HG02678 (cell line): ENCODE results near the gene PAPSS1.
A peak's percentile ranks its signal among the peaks of the same experiment; 100 is the strongest.
"Not testable (repeated sequence)": the region's sequence is repeated elsewhere in the genome, so short reads cannot be mapped to it uniquely, and the experiment has no call there.

Source experiments
- ATAC-seq: cut with Tn5 transposase; IDR thresholded peaks from one replicate; pipeline ENCODE4 v1.9.1; 2021; ENCODE audit warnings: mild to moderate bottlenecking, moderate library complexity; ENCODE audit not compliant: unreplicated experiment

PAPSS1 gene

DNA sequence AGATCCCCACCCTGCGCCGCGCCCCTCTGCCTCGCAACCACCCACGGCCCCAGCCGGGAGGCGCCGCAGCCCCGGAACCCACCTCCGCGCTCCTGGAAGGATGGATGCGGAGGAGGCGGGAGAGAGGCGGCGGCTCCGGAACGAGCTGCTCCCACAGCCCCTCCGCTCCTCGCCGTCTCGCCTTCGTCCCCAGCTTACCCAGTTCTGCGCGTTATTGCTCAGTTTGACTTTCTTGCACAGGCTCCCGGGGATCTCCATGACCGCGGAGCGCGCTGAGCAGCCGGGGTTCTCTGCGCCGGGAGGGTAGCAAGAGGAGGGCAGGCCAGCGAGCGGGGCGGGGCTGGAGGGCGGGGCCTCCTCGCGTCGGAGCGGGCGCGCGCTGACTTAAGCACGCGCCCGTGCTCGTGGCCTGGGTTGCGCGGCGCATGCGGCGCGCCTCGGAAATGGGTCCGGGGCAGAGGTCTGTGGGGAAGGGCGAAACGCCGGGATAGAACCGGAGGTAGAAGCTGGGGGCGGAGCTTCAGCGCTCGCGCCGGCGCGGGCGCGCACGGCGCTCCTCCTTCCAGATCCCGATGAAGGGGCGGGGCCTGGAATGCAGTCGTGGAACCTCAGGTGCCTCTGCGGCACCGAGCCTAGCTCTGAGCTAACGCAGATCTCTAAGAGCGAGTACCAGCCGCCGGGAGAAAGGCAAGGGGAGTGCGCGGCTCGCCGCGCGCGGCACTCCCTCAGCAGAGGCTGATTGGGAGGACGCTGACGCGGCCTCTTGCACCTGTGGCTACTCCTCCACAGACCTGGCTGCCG is at the start of gene PAPSS1:
Gene PAPSS1 (minus strand): TSS at position 313 of the 801 bp plus-strand sequence. CDS start 55 bp downstream, at position 258.
- peak; percentile 84 for ATAC-seq

DNA sequence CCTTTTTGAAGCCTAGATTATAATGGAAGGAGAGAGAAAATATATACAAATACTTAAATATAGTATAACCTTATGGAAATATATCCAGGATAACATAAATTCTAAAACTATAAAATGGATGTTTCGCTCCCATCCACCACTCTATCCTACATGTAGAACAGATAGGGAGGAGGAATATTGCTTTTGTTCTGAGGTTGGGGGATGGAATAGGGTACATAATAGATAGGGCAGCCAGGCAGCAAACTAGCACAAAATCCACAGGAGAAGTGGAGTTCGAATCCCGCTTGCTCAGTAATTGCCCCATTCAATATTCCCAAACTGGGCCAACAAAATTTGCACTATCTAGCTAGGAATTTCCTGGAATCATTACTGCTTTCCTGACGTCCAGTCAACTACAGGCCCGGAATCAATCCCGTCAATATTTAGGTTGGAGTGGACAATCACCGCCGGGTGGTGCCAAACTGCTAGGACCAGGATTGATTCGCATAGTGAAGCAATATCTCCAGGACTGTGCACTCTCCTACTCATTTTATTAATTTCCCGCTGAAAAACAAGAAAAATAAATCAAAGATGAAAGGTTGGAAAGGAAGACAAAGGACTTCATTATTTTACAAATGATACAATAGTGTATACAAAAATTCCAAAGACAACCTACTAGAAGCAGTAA is 40.4 kb upstream of the PAPSS1 start:
- no peak for ATAC-seq

DNA sequence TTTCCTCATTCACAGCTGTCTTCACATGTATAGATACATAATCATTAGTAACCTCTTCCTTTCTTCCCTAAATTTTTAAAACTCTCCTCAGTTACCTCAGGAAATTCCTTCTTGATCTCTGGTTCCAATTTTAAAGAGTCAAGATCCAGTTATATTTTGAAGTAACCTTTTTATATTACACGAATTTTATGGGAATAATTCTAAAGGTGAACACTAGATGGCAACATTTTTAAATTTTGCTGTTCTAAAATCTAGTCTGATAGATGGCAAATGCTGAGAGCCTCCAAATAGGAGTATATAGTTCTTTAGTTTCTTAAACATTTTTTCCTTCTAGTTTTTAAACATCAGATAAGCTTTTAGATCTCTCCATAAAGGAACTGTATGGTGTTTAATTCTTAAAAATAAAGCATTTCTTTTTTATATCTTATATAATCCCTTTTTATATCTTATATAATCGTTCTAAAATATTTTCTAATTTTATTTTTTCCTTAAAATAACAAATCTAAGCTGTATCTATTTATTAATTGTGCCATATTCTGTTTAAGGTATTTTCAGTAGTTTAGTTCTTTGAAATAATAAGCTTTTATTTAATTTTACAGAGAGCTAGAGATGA is 37.9 kb upstream of the PAPSS1 start:
- no peak for ATAC-seq

DNA sequence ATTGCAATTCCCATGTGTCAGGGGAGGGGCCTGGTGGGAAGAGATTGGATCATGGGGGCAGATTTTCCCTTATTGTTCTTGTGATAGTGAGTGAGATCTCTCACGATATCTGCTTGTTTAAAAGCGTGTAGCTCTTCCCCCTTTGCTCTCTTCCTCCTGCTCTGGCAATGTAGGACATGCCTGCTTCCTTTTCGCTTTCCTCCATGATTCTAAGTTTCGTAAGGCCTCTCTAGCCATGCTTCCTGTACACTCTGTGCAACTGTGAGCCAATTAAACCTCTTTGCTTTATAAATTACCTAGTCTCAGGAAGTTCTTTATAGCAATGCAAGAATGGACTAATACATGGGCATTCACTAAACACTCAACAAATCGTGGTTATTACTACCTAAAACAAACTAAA is 37.2 kb upstream of the PAPSS1 start:
- no peak for ATAC-seq

DNA sequence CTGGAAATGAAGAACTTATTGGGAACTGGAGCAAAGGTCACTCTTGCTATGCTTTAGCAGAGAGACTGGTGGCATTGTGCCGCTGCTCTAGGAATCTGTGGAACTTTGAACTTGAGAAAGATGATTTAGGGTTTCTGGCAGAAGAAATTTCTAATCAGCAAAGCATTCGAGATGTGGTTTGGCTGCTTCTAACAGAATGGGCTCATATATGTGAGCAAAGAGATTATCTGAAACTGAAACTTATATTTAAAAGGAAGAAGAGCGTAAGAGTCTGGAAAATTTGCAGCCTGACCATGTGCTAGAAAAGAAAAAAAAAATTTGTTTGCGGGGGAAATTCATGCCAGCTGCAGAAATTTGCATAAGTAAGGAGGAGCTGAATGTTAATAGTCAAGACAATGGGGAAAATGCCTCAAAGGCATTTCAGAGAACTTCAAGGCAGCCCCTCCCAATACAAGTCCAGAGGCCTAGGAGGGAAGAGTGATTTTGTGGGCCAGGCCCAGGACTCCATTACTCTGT is 35.9 kb upstream of the PAPSS1 start:
- peak; percentile 42 for ATAC-seq

DNA sequence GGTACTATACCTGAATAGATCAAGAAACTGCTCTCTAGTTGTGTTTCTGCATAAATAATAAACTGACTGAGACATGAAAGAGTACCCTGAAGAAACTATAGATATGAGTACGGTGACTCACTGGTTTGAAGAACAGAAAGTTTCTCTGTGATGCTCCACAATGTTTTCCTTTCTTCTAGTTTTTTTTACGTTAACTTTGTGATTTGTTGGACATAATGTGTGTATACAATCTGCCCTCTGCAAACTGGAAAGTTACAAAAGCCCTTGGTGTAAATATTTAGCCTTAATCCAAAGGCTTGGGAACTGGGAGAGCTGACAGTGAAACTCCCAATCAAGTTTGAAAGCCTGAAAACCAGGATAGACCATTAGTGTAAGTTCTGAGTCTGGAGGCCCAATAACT is 31.6 kb upstream of the PAPSS1 start:
- ATAC-seq = no peak

DNA sequence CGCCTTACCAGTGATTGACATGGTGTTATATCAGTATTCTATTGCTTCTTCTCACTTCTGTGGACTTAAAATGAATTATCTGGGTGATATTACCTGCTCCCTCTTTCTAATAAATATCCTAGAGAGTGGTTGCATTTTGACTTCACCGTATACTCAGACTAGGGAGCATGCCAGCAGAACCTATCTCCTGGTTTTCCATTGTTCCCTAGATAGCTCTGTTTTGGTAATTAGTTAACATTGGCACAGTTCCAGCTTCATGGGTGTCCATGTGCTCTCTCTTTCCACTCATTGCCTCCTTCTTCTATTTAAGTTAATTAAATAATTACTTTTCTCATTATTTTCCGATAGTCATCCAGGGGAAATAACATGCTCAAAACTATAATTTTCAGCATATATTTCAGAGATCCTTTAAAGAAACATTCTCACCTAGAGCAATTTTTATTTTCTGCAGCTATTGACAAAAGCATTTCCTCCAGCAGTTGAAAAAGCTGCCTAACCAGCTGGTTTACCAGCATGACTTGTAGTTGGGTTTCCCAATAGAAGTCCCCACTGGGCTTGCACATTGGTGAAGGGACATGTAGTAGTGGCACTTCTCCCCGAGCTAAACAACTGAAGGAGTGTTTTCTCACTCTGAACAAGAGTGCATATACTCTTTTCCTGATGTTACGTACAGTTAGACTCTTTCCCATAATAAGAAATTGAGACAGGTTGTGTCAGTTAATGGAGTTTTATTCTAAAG is 27.9 kb upstream of the PAPSS1 start:
- no peak for ATAC-seq

DNA sequence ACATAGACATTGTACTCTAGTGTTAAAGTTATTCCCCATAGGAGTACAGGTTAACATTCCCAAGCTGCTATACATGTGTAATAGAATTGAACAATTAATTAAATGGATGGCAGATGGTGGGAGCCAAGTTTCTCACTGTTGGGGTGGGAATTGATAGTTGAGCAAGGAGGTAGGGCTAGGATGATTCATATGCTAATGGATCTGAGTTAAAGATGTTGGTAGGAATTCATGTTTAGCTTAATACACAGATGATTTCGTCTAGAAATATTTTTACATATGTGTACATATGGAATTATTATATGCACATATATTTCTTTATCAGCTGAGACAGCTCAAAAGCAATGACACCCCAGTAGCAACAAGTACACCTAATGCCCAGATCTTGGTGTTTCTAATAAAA is 26.1 kb upstream of the PAPSS1 start:
- no peak for ATAC-seq

DNA sequence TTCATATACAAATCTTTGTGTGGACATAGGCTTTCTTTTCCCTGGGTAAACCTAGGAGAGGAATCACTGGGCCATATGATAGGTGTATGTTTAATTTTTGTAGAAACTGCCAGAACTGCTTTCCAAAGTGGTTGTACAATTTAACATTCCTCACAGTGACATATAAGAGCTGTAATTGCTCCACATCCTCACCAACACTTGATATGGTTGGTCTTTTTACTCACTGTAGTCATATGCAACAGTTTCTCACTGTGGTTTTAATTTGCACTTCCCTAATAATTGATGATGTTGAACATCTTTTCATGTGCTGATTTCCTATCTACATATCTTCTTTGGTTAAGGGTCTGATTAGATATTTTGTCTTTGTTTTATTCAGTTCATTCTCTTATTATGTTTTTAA is 24.5 kb upstream of the PAPSS1 start:
- ATAC-seq = no peak

DNA sequence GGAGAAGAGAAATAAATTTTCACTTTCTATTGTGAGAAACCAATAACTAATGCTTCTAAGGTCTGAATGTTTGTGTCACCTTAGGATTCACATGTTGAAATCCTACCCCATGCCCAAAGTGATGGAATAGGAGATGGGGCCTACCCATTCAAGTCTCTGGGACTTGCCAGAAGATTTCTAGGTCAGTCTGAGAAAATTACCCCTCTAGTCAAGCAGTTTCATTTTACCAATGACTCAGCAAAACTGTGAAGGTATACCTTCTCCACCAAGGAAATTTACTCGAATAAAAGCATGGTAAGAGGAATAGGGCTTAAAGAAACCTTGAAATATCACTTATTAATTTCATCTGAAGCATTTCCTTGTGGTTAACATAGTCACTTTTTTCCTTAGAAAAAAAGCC is 23.5 kb upstream of the PAPSS1 start:
- no peak for ATAC-seq

DNA sequence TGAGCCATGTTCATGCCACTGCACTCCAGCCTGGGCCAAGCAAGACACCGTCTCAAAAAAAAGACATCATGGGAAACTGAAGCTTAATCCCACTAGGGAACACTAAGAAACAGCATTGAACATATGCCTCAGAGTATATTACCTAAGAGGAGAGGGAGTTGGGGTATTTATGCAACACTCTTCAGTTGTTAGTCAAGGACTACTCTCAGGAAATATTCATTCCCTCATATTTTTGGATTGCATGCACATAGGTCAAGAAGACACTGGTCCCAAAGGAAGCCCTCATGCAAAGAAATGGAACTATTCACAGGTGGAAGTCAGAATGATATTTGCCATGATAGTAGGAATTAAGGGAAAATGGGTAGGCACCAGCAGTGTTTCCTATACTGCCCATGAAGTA is 22.8 kb upstream of the PAPSS1 start:
- ATAC-seq = no peak

DNA sequence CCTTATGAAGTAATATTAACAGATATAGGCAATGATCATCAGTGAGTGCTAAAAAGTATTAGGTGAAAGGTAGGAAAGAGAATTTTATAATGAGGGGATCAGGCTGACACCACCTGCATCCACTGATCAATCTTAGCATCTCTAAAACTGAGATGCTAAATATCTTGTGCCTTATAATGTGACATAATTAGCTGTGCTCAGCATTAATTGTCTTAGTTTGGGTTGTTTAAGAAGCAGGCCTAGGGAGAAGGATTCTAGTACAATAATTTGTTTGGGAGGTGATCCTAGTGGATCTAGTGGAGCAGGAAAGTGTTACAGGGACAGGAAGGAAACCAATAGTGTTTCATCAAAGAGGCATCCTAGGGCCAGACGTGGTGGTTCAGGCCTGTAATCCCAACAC is 22.2 kb upstream of the PAPSS1 start:
- ATAC-seq = no peak

DNA sequence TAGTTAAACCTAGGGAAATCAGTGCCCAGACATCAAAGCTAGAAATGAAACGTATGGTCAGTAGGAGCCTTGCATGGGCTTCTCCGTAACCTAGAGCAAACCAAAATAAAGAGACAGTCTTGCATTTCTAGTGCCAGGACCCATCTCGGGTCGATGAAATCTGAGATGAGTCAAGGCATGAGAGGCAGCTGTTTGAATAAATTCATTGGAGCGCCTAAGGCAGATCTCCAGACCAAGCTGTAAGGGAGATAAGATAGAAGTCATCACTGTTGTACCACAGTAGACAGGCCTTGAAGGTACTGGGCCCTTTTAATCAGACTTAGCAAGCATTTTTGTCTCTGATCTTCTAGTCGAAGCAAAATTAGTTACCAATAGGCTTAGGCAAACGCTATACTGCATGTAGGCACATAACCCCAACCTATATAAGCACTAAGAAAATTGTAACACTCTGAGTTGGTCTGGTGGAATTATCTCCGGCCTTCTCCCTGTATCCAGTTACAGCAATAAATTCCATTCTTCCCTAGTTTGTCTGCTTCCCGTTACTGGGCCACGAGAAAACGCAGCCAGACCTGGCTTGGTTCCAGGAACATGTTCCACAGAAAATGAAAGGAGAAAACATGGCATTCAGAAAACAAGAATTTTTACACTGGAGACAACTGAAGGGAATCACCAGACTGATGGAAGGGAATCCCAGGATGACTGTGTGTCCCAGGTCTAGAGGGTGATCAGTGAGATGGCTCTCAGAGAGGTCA is 21.1 kb upstream of the PAPSS1 start:
- no peak for ATAC-seq

DNA sequence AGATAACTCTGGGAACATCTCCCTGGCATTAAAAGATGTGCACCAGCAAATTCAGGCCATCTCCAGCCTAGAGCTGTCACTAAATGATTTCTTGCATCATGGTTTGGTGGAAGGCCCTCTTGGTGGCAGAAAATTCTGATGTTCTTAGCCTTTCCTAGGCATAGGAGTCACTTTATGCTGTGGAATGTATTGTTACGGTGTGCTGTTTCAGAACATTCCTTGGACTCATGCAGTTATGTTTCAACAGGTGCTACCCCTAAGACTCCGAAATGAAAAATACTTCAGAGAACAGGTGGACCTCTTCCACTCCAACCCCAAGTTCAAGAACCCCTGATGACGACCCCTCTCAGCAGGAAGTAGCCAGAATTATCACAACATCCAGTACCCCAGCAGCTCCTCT is 20.3 kb upstream of the PAPSS1 start:
- ATAC-seq = no peak

DNA sequence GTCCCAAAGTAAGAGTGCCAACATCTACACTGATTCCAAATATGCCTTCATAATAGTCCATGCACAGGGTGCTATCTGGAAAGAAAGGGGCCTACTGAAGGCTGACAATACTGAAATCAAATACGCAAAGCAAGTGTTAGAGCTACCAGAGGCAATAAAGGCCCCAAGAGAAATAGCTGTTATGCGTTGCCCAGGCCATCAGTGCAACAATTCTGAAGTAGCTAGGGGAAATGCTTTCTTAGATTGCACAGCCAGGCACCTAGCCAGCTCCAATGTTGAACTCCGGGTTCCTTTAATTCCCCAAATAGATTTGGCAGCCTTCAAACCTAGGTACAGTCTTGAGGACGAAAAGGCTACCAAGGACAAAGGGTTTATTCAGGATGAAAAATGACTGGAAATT is 17.4 kb upstream of the PAPSS1 start:
- no peak for ATAC-seq

DNA sequence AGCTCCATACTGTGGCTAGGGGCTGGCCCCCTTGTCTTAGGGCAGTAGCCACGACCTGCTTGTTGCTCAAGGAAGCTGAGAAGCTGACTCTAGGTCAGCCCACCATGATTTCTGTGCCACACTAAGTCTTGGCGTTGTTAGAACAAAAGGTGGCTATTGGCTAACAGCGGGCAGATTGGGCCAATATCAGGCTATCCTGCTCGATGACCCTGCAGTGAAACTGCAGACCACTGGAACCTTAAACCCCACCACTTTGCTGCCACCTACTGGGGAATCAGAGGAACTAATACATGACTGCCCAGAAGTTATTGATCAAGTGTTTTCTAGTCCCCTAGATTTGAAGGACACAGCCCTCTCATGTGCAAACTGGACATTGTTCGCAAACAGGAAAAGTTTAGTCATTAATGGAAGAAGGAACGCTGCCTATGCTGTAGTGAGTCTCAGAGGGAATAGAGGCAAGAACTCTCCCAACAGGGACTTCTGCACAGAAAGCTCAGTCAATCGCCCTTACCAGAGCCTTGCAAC is 17.0 kb upstream of the PAPSS1 start:
- peak; percentile 45 for ATAC-seq

DNA sequence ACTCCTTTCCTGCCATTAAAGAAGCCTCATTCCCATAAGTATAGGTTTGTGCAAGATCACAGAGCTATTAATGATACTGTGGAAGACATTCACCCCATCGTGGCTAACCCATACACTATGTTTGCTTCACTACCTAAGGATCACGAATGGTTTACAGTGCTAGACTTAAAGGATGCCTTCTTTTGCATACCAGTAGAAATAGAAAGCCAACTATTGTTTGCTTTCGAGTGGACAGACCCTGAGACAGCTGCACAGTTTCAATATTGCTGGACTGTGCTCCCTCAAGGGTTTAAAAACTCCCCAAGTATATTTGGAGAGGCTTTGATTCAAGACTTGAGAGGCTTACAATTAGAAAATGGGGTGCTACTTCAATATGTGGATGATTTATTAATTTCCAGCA is 16.0 kb upstream of the PAPSS1 start:
- peak; percentile 75 for ATAC-seq

DNA sequence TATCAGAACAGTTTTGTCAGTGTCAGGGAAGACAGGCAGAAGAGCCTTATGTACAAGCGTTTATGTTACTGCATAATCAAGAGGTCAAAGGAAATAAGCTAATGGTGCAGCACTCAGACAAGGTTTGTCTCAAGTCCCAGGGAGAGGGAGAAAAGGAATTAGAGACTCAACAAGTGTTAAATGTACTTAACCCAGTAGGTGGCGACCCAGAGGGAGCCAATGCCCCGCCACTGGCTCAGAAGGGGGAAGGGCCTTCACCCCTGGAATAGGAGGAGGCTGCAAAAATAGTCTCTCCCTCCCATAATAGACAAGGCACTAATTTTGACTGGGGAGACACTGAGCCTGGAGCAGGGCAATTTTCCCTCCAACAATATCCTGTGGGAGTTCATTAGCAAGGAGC is 14.1 kb upstream of the PAPSS1 start:
- ATAC-seq = peak; percentile 34

DNA sequence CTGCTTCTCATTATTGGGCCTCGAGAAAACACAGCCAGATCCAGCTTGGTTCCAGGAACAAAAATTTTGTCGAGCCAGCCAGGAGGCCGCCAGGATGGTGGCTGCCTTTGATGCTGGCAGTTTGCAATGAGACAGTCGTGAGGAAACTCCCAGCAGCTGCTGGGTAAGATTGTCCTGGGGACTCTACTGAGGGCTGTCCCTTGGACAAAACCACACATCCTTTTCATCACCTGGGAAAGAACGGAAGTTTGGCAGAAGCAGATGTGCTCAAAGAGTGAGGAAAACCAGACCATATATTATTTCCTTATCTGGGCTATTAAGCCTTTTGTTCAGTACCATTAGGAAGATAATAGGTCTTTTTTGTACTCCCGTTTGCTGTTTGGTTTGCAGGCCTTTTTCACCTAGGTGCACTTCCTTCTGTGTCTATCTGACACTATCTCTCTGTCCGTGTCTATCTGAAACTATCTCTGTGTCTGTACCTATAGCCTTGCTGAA is 13.4 kb upstream of the PAPSS1 start:
- ATAC-seq = no peak

DNA sequence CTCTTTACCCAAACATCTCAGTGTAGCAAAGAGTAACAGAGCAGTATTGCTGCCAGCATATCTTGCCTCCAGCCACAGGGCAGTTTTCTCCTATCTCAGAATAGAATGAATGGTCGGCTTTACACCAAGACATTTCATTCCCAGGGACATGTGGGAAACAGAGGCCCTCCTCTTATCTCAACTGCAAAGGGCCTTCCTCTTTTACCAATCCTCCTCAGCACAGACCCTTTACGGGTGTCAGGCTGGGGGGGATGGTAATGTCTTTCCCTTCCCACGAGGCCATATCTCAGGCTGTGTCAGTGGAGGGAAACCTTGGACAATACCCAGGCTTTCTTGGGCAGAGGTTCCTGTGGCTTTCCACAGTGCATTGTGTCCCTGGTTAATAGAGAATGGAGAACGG is 9.0 kb upstream of the PAPSS1 start:
- not testable (repeated sequence) for ATAC-seq
